GM23338 (cell line): ENCODE measurements around the gene NAA11. TPM values are rescaled to one million over a fixed set of nuclear protein-coding genes. Genes with fewer than 3 reads are reported as not detected.

Source experiments
- ATAC-seq: fragments of 200-7000 bp; cut with Tn5 transposase; 3 replicates; pipeline ENCODE4 v1.9.1; 2020
- DNase-seq: peaks from one replicate; pipeline ENCODE4 v3.0.0-alpha.2; 2015; ENCODE audit warnings: low spot score
- H2AFZ ChIP-seq: fragments of 200-600 bp; sonication (generic); 2 replicates; pipeline ENCODE4 v1.8.0; 2016; ENCODE audit warnings: antibody characterized with exemption, mild to moderate bottlenecking, moderate library complexity
- H3F3A ChIP-seq: fragments of 200-600 bp; sonication (generic); replicated peaks from 2 replicates; pipeline ENCODE4 v1.8.0; 2017; ENCODE audit warnings: antibody characterized with exemption, mixed run types, low read depth
- H3K27ac ChIP-seq: fragments of 200-600 bp; sonication (generic); 2 replicates; pipeline ENCODE4 v1.6.1; 2016; ENCODE audit warnings: low read depth
- H3K27me3 ChIP-seq: fragments of 200-600 bp; sonication (generic); 2 replicates; pipeline ENCODE4 v1.8.0; 2016; ENCODE audit warnings: mild to moderate bottlenecking, mixed run types, moderate library complexity; ENCODE audit not compliant: insufficient read depth
- H3K36me3 ChIP-seq: fragments of 200-600 bp; sonication (generic); 2 replicates; pipeline ENCODE4 v1.8.0; 2016; ENCODE audit warnings: mild to moderate bottlenecking; ENCODE audit not compliant: insufficient read depth
- H3K4me1 ChIP-seq: fragments of 200-600 bp; sonication (generic); 2 replicates; pipeline ENCODE4 v1.8.0; 2016; ENCODE audit warnings: mild to moderate bottlenecking, moderate library complexity; ENCODE audit not compliant: insufficient read depth
- H3K4me2 ChIP-seq: fragments of 200-600 bp; sonication (generic); 2 replicates; pipeline ENCODE4 v1.7.1; 2017; ENCODE audit warnings: mixed run types
- H3K4me3 ChIP-seq: fragments of 200-600 bp; sonication (generic); 2 replicates; pipeline ENCODE4 v1.6.1; 2016; ENCODE audit warnings: mixed run types
- H3K79me2 ChIP-seq: fragments of 200-600 bp; sonication (generic); replicated peaks from 2 replicates; pipeline ENCODE4 v1.8.0; 2017; ENCODE audit warnings: mild to moderate bottlenecking; ENCODE audit not compliant: insufficient read depth
- H3K9me2 ChIP-seq: fragments of 200-600 bp; sonication (generic); 2 replicates; pipeline ENCODE4 v1.8.0; 2017; ENCODE audit not compliant: insufficient read depth
- H4K20me1 ChIP-seq: fragments of 200-600 bp; sonication (generic); replicated peaks from 2 replicates; pipeline ENCODE4 v1.8.0; 2017; ENCODE audit warnings: mild to moderate bottlenecking; ENCODE audit not compliant: insufficient read depth
- H3K27ac Mint-ChIP-seq: 2 replicates; pipeline ENCODE4 v1.8.0; 2020; ENCODE audit warnings: inconsistent platforms, mild to moderate bottlenecking, moderate library complexity, mixed read lengths
- H3K27me3 Mint-ChIP-seq: 3 replicates; pipeline ENCODE4 v1.8.0; 2022; ENCODE audit warnings: low read depth, mild to moderate bottlenecking, moderate library complexity, mixed read lengths, inconsistent platforms; ENCODE audit not compliant: insufficient read depth, poor library complexity
- H3K36me3 Mint-ChIP-seq: 3 replicates; pipeline ENCODE4 v1.8.0; 2021; ENCODE audit warnings: low read depth, mild to moderate bottlenecking, inconsistent platforms, moderate library complexity, mixed read lengths
- H3K4me1 Mint-ChIP-seq: 3 replicates; pipeline ENCODE4 v1.8.0; 2020; ENCODE audit warnings: mild to moderate bottlenecking, inconsistent platforms, mixed read lengths
- H3K4me3 Mint-ChIP-seq: 3 replicates; pipeline ENCODE4 v1.8.0; 2021; ENCODE audit warnings: moderate library complexity, mild to moderate bottlenecking, inconsistent platforms, mixed read lengths
- H3K9me3 Mint-ChIP-seq: 3 replicates; pipeline ENCODE4 v1.8.0; 2020; ENCODE audit warnings: moderate library complexity, mild to moderate bottlenecking, inconsistent platforms, mixed read lengths
- EZH2 ChIP-seq: fragments of 200-600 bp; sonication (generic); IDR thresholded peaks from one replicate; pipeline ENCODE4 v1.8.0; 2017; ENCODE audit warnings: antibody characterized with exemption, mild to moderate bottlenecking, low read depth; ENCODE audit not compliant: unreplicated experiment
- NANOG ChIP-seq: IDR thresholded peaks from 2 replicates; pipeline ENCODE4 v1.6.1; 2016; ENCODE audit warnings: antibody characterized with exemption, borderline replicate concordance
- STAT1 ChIP-seq: IDR thresholded peaks from one replicate; pipeline ENCODE4 v1.6.1; 2016; ENCODE audit warnings: antibody characterized with exemption; ENCODE audit not compliant: unreplicated experiment
- ZNF114 ChIP-seq: fragments of 250-450 bp; sonication (Bioruptor Pico); IDR thresholded peaks from 2 replicates; pipeline ENCODE4 v1.5.0; 2020; ENCODE audit warnings: mild to moderate bottlenecking, moderate library complexity
- polyA plus RNA-seq: library from polyadenylated mRNA; unstranded; fragments of >200 nt; fragmentation: Nextera tagmentation; extraction: Ambion mirVana; gene quantifications from 2 replicates; pipeline ENCODE4 v1.2.1, GENCODE V29; 2016
- total RNA-seq: library from RNA; depleted of rRNA; stranded (reverse); fragments of >200 nt; shearing (Covaris generic); gene quantifications from 2 replicates; pipeline ENCODE4 v1.2.3, GENCODE V29; 2014
- TF ChIP-seq, protein P1 (sequence below): fragments of 250-450 bp; sonication (Bioruptor Pico); IDR thresholded peaks from 2 replicates; pipeline ENCODE4 v1.5.0; 2020; ENCODE audit warnings: mild to moderate bottlenecking, moderate library complexity
- TF ChIP-seq, protein P2 (sequence below), 2 experiments: fragments of 200-600 bp in 1 of 2; sonication (generic) in 1 of 2; conservative IDR thresholded peaks; 2 replicates each; pipeline versions ENCODE4 v1.5.1 to v1.6.1; 2016 to 2017; ENCODE audit warnings: antibody characterized with exemption in 2 of 2, low read depth in 2 of 2, mild to moderate bottlenecking in 2 of 2, moderate library complexity in 1 of 2
- TF ChIP-seq, protein P3 (sequence below): IDR thresholded peaks from one replicate; pipeline ENCODE4 v1.6.1; 2018; ENCODE audit warnings: antibody characterized with exemption; ENCODE audit not compliant: unreplicated experiment

The NAA11 gene
- total and polyA plus RNA-seq, 2 experiments from 2014 or later, result not detected

DNA sequence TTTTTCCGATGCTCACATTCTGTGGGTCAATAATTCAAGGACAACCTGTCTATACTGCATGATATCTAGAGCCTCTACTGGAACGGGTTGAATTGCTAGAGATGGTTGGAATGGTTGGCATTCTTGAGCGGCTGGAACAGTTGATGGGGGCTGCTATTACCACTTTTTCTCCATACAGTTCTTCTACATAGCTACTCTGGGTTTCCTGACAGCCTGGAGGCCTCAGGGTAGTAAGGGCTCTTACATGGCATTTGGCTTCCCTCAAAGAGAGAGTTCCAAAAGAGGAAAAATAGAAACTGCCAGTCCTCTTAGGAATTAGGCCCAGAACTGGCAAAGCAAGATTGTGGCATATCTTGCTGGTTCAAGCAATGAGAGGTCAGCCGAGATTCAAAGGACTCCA, 53.1 kb downstream of the NAA11 start (continued):
- TF ChIP-seq, protein P1, sequence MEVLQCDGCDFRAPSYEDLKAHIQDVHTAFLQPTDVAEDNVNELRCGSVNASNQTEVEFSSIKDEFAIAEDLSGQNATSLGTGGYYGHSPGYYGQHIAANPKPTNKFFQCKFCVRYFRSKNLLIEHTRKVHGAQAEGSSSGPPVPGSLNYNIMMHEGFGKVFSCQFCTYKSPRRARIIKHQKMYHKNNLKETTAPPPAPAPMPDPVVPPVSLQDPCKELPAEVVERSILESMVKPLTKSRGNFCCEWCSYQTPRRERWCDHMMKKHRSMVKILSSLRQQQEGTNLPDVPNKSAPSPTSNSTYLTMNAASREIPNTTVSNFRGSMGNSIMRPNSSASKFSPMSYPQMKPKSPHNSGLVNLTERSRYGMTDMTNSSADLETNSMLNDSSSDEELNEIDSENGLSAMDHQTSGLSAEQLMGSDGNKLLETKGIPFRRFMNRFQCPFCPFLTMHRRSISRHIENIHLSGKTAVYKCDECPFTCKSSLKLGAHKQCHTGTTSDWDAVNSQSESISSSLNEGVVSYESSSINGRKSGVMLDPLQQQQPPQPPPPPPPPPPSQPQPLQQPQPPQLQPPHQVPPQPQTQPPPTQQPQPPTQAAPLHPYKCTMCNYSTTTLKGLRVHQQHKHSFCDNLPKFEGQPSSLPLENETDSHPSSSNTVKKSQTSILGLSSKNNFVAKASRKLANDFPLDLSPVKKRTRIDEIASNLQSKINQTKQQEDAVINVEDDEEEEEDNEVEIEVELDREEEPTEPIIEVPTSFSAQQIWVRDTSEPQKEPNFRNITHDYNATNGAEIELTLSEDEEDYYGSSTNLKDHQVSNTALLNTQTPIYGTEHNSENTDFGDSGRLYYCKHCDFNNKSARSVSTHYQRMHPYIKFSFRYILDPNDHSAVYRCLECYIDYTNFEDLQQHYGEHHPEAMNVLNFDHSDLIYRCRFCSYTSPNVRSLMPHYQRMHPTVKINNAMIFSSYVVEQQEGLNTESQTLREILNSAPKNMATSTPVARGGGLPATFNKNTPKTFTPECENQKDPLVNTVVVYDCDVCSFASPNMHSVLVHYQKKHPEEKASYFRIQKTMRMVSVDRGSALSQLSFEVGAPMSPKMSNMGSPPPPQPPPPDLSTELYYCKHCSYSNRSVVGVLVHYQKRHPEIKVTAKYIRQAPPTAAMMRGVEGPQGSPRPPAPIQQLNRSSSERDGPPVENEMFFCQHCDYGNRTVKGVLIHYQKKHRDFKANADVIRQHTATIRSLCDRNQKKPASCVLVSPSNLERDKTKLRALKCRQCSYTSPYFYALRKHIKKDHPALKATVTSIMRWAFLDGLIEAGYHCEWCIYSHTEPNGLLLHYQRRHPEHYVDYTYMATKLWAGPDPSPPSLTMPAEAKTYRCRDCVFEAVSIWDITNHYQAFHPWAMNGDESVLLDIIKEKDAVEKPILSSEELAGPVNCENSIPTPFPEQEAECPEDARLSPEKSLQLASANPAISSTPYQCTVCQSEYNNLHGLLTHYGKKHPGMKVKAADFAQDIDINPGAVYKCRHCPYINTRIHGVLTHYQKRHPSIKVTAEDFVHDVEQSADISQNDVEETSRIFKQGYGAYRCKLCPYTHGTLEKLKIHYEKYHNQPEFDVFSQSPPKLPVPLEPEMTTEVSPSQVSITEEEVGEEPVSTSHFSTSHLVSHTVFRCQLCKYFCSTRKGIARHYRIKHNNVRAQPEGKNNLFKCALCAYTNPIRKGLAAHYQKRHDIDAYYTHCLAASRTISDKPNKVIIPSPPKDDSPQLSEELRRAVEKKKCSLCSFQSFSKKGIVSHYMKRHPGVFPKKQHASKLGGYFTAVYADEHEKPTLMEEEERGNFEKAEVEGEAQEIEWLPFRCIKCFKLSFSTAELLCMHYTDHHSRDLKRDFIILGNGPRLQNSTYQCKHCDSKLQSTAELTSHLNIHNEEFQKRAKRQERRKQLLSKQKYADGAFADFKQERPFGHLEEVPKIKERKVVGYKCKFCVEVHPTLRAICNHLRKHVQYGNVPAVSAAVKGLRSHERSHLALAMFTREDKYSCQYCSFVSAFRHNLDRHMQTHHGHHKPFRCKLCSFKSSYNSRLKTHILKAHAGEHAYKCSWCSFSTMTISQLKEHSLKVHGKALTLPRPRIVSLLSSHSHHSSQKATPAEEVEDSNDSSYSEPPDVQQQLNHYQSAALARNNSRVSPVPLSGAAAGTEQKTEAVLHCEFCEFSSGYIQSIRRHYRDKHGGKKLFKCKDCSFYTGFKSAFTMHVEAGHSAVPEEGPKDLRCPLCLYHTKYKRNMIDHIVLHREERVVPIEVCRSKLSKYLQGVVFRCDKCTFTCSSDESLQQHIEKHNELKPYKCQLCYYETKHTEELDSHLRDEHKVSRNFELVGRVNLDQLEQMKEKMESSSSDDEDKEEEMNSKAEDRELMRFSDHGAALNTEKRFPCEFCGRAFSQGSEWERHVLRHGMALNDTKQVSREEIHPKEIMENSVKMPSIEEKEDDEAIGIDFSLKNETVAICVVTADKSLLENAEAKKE (CRISPR knock-in tag), result no peak
- no peak for TF ChIP-seq ZNF114 (CRISPR knock-in tag)
- no peak for TF ChIP-seq EZH2
- no peak for TF ChIP-seq STAT1

DNA sequence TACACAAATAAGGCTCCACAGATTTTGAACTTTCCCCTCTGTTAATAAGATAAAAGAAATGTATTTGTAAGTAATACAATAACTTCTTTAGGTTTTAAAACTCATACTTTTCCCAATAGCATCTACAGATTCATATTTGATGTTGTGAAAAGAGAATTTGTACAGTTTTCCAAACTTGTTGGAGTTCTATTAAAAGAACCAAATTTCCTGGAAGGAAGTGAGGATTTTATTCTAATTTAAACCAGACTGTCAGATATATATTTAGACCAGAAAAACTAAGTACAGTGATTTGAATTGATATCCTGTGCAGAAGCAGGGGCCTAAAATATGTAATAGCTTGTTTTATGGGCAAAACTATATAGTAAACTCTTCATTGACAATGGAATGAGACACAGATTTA, 53.7 kb downstream of the NAA11 start:
- H3K9me3 Mint-ChIP-seq, result no peaks in the 10 kb centered on the region

More for the DNA sequence above, 53.7 kb downstream of the NAA11 start:
- H3K36me3 ChIP-seq, result no peaks in the 10 kb centered on the region
- H2AFZ ChIP-seq, result no peak overlapping the region
- no peak overlapping the region for H3K4me2 ChIP-seq
- no peaks in the 10 kb centered on the region for H3F3A ChIP-seq
- H3K4me1 ChIP-seq, result peaks cover 8% of the 10 kb centered on the region; the same call in 1 of the 2 replicates
- no peak overlapping the region for H3K4me3 Mint-ChIP-seq
- no peaks in the 10 kb centered on the region for H3K9me2 ChIP-seq
- no peak overlapping the region for H3K27ac Mint-ChIP-seq
- peaks cover 6% of the 10 kb centered on the region for H3K4me1 Mint-ChIP-seq
- H3K79me2 ChIP-seq, result no peaks in the 10 kb centered on the region
- no peaks in the 10 kb centered on the region for H3K36me3 Mint-ChIP-seq
- ATAC-seq, result no peak
- TF ChIP-seq EZH2, result no peak
- TF ChIP-seq, protein P2, sequence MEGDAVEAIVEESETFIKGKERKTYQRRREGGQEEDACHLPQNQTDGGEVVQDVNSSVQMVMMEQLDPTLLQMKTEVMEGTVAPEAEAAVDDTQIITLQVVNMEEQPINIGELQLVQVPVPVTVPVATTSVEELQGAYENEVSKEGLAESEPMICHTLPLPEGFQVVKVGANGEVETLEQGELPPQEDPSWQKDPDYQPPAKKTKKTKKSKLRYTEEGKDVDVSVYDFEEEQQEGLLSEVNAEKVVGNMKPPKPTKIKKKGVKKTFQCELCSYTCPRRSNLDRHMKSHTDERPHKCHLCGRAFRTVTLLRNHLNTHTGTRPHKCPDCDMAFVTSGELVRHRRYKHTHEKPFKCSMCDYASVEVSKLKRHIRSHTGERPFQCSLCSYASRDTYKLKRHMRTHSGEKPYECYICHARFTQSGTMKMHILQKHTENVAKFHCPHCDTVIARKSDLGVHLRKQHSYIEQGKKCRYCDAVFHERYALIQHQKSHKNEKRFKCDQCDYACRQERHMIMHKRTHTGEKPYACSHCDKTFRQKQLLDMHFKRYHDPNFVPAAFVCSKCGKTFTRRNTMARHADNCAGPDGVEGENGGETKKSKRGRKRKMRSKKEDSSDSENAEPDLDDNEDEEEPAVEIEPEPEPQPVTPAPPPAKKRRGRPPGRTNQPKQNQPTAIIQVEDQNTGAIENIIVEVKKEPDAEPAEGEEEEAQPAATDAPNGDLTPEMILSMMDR (conservative IDR thresholded peaks at IDR 0.05; ENCODE audit: low read depth in 2 of 2), result no peak
- TF ChIP-seq, protein P3, sequence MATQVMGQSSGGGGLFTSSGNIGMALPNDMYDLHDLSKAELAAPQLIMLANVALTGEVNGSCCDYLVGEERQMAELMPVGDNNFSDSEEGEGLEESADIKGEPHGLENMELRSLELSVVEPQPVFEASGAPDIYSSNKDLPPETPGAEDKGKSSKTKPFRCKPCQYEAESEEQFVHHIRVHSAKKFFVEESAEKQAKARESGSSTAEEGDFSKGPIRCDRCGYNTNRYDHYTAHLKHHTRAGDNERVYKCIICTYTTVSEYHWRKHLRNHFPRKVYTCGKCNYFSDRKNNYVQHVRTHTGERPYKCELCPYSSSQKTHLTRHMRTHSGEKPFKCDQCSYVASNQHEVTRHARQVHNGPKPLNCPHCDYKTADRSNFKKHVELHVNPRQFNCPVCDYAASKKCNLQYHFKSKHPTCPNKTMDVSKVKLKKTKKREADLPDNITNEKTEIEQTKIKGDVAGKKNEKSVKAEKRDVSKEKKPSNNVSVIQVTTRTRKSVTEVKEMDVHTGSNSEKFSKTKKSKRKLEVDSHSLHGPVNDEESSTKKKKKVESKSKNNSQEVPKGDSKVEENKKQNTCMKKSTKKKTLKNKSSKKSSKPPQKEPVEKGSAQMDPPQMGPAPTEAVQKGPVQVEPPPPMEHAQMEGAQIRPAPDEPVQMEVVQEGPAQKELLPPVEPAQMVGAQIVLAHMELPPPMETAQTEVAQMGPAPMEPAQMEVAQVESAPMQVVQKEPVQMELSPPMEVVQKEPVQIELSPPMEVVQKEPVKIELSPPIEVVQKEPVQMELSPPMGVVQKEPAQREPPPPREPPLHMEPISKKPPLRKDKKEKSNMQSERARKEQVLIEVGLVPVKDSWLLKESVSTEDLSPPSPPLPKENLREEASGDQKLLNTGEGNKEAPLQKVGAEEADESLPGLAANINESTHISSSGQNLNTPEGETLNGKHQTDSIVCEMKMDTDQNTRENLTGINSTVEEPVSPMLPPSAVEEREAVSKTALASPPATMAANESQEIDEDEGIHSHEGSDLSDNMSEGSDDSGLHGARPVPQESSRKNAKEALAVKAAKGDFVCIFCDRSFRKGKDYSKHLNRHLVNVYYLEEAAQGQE, result no peak
- no peak for TF ChIP-seq NANOG
- H3K27me3 Mint-ChIP-seq, result no peaks in the 10 kb centered on the region
- no peaks in the 10 kb centered on the region for H3K27me3 ChIP-seq
- no peak for DNase-seq
- H3K27ac ChIP-seq, result no peak overlapping the region
- no peak overlapping the region for H3K4me3 ChIP-seq
- H4K20me1 ChIP-seq, result no peaks in the 10 kb centered on the region
